GM21447 (cell line): ENCODE data around the gene SIRT5.

Source experiments
- ATAC-seq: cut with Tn5 transposase; IDR thresholded peaks from one replicate; pipeline ENCODE4 v1.9.1; 2021; ENCODE audit not compliant: unreplicated experiment

Gene SIRT5

GRCh38 chr6:13629459-13630116 lies 55.2 kb downstream of the SIRT5 start:
- ATAC-seq = no peak

DNA sequence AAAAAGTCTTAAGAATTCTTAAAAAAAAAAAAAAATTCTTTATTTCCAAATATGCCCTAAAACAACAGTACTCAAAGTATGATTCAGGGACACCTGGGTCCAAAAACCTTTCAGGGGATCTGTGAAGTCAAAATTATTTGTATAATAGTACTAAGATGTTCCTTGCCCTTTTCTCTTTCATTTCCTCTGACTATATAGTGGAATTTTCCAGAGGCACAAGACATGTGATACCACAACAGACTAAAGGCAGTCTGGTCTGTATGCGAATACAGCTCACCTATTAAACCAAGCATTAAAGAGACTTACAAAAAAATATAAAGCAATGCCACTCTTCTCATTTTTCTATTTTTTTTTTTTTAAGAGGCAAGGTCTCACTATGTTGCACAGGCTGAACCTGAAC lies 56.1 kb downstream of the SIRT5 start:
- no peak for ATAC-seq

GRCh38 chr6:13633343-13633742 lies 58.9 kb downstream of the SIRT5 start:
- no peak for ATAC-seq

GRCh38 chr6:13635948-13636658 lies 61.7 kb downstream of the SIRT5 start:
- ATAC-seq = no peak

- ATAC-seq = no peak
Measured at GRCh38 chr6:13638014-13638413, 63.6 kb downstream of the SIRT5 start.

DNA sequence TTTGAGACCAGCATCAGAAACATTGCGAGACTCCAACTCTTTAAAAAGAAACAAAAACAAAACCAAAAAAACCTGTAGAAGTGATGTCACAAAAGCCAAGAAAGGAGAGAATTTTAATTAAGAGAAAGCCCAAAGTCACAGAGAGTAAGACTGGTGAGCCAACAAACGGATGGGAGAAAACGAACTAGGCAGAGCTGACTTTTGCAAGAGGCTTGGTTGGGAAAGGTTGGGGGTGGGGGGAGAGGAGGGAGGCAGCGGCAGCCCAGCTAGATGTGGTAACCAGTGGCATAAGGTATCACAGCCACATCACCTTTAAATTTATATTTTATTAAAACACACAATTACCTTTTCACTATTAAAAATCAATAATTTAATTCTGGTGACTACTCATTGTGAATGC lies 64.2 kb downstream of the SIRT5 start:
- no peak for ATAC-seq

DNA sequence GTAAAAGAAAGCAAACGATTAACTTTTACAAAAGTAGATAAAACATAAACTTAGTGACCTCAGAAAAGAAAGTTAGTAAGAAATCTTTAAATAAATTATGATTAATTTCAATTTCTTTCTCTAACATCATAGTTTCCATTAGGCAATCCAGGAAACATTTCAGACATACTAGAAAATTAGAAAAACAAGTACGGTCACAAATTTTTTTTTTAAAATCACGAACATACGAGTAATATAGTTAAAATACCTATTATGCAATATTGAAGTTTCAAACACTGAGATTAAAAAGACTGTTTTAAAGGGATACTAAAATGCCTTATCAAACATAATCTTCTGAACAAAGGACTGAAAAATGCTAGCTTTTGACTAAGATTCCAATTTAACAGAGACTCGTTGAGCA lies 66.9 kb downstream of the SIRT5 start:
- ATAC-seq = no peak

DNA sequence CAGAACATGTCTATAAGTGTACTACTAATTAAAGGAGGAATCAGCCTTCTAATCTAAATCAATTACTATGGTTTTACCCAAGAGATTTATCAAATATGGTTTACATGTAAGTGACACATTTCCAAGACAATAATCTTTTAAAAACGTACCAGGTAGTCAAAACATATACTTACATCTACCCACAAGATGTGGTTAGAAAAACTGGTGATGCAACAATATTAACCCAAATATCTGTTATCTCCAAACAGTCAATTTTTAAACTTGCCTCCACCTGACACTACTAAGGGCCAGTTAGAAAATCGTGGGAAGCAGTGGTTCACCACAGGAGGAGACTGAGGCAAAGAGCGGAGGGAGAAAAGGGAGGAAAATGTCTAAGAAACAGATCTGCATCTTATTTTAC lies 68.7 kb downstream of the SIRT5 start:
- ATAC-seq = no peak

- no peak for ATAC-seq
Measured at GRCh38 chr6:13648850-13649249, 74.4 kb downstream of the SIRT5 start.

- no peak for ATAC-seq
Measured at GRCh38 chr6:13649393-13649792, 75.0 kb downstream of the SIRT5 start.

DNA sequence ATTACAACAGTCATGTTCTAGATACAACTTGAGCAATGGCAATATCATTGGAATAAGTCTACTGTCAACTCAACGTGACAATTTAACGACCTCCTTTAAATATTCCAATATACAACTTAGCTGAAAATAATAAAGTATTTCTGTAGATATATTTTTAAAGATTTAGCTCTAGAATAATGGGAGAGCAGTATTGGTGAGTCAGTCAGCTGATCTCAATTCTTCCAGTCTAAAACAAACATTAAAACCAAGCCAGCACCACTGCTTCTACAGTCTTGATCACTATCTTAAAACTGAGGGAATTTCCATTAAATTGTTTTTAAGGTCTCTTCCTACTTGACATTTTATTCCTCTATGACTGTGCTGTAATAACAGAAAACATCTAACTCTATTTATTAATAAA lies 78.9 kb downstream of the SIRT5 start:
- no peak for ATAC-seq

- ATAC-seq = no peak
Measured at GRCh38 chr6:13654496-13654895, 80.1 kb downstream of the SIRT5 start.

DNA sequence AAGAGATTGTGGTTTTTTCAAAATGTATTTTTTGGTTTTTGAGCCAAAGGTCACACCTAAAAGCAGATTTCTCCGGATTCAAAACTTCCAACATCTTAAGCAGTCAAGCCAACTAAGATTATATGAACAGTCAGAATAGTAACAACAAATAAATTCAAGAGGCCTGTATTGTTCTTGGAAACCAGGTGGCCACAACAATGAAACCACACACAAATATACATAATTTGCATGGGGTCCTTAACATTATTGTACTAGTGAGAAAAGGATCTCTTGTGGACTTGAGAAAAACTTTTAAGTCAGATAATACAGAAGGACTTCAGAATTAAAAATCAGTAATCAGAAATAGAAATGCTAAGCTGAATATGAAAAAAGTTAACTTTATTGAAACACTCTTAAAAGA lies 81.3 kb downstream of the SIRT5 start:
- ATAC-seq = no peak

DNA sequence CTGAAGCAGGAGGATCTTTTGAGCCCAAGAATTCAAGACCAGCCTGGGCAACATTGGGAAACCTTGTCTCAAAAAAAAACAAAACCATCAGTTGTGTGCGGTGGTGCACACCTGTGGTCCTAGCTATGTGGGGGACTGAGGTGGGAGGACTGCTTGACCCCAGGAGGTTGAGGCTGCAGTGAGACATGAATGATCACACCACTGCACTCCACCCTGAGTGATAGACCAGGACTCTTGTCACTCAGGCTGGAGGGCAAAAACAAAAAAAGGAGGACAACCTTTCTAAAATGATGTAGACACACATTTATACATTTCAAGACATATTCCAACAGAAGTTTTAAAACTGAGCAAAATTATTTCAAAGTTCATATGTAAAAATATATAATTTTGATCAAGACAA lies 85.9 kb downstream of the SIRT5 start:
- ATAC-seq = no peak

- ATAC-seq = no peak
Measured at GRCh38 chr6:13660893-13661292, 86.5 kb downstream of the SIRT5 start.

DNA sequence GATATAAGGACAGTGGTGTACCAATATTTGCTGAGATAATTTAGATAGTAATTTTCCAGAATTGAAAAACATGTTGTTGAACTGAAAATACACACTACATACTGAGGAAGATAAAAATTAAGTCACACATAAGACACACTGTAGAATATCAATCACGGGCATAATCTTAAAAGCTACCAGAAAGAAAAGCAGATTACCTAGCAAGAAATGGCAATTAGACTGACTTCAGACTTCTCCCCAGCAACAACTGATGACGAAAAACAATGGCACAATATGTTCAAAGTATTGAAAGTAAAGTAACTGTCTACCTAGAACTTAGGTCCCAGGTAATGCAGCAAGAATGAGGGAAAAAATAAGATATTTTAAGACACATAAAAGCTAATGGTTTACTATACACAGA lies 87.2 kb downstream of the SIRT5 start:
- ATAC-seq = no peak

DNA sequence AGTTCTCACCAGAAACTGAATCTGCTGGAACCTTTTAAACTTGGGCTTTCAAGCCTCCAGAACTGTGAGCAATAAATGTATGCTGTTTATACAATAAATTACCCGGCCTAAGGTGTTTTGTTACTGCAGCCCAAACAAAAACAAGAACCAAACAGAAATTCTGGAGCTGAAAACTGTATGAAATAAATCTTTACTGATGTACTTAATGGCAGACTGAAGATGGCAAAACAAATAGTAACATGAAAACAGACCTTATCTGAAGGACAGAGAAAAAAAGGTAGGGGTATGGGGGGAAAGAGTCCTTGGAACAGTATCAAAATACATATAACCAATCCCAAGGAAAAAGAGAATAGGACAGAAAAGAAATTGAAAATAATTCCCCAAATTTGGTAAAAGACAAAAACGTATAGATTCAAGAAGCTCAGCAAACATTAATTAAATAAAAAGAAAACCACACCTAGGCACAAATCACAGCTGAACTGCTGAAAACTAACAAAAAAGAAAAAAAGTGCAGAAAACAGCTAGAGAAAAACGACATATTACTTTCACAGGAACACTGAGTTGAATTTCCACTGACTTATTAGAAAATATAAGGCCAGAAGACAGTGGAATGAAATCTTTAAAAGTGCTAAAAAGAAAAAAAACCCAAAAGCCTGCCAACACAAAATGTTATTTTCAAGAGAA lies 88.4 kb downstream of the SIRT5 start:
- ATAC-seq = no peak

DNA sequence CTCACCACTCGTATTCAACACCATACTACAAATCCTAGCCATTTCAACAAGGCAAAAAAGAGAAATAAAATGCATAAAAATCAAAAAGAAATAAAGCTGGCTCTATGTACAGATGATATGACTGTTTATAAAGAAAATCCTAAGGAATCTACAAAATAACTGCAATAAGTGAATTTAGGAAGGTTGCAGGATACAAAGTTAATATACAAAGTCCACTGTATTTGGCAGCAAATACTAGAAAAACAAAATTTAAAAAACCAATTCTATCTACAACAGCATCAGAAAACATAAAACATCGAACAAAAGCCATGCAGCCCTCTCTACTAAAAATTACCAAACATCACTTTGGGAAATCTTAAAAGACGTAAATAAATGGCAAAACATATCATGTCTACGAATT lies 89.6 kb downstream of the SIRT5 start:
- ATAC-seq = no peak
